B cell (primary cell): ENCODE results near the gene ATF4. TPM values are rescaled to one million over a fixed set of nuclear protein-coding genes. Genes with fewer than 3 reads are reported as not detected.

ENCODE experiments used
- ATAC-seq: fragments of 200-7000 bp; cut with Tn5 transposase; one replicate; pipeline ENCODE4 v1.10.0; 2021; ENCODE audit warnings: low read depth, mild to moderate bottlenecking, moderate number of reproducible peaks, moderate library complexity
- CTCF ChIA-PET: fragments of 350-600 bp; sonication (Branson Sonifier 250); formaldehyde crosslinking; loops from one replicate; lab custom pipeline; 2021; ENCODE audit warnings: antibody characterized with exemption, inconsistent platforms; lab: Charles Lee
- POLR2A ChIA-PET: fragments of 350-600 bp; sonication (Branson Sonifier 250); formaldehyde crosslinking; loops from one replicate; lab custom pipeline; 2021; ENCODE audit warnings: antibody characterized with exemption; lab: Charles Lee
- DNase-seq: peaks from one replicate; pipeline ENCODE4 v3.0.0; 2013
- H2AFZ ChIP-seq: 2 replicates; pipeline ENCODE4 v1.6.1; 2012; ENCODE audit warnings: mild to moderate bottlenecking, low read depth, low read length; ENCODE audit not compliant: insufficient read depth, poor library complexity, severe bottlenecking
- H3K27ac ChIP-seq, 2 donors: 1 replicate in 1 of 2; 2 replicates in 1 of 2; pipeline ENCODE4 v1.5.1; 2012 to 2013; ENCODE audit warnings: low read length in 2 of 2, mild to moderate bottlenecking in 2 of 2, moderate library complexity in 1 of 2
- H3K27me3 ChIP-seq, 4 experiments: fragments of 200-600 bp in 1 of 4; sonication (generic) in 1 of 4; replicated peaks in 1 of 4; 1 replicate in 2 of 4; 2 replicates in 2 of 4; pipeline versions ENCODE4 v1.6.1 to v1.7.0; 2013 to 2016; ENCODE audit warnings: low read length in 3 of 4, mild to moderate bottlenecking in 2 of 4, mixed read lengths in 1 of 4, moderate library complexity in 1 of 4; ENCODE audit not compliant: insufficient read depth in 4 of 4, control insufficient read depth in 3 of 4; ENCODE audit errors: control extremely low read depth in 1 of 4
- H3K36me3 ChIP-seq, 2 experiments: replicated peaks in 1 of 2; 1 replicate in 1 of 2; 2 replicates in 1 of 2; pipeline versions ENCODE4 v1.6.1 to v1.7.1; 2013; ENCODE audit warnings: low read length in 1 of 2; ENCODE audit not compliant: insufficient read depth in 2 of 2, control insufficient read depth in 1 of 2; ENCODE audit errors: control extremely low read depth in 1 of 2, extremely low read depth in 1 of 2
- H3K4me1 ChIP-seq, 2 donors: fragments of 200-600 bp in 1 of 2; sonication (generic) in 1 of 2; 1 replicate in 1 of 2; 2 replicates in 1 of 2; pipeline versions ENCODE4 v1.5.1 to v1.6.1; 2013 to 2017; ENCODE audit warnings: low read length in 2 of 2; ENCODE audit not compliant: control insufficient read depth in 2 of 2, insufficient read depth in 2 of 2
- H3K4me2 ChIP-seq: replicated peaks from 2 replicates; pipeline ENCODE3; 2012; ENCODE audit warnings: mild to moderate bottlenecking, low read depth, low read length; ENCODE audit not compliant: poor library complexity, severe bottlenecking
- H3K4me3 ChIP-seq, 5 experiments: fragments of 200-600 bp in 1 of 5; sonication (generic) in 1 of 5; 1 replicate in 3 of 5; 2 replicates in 2 of 5; pipeline versions ENCODE4 v1.5.1 to v1.7.0; 2011 to 2016; ENCODE audit warnings: low read length in 4 of 5, mild to moderate bottlenecking in 4 of 5, low read depth in 2 of 5, control low read depth in 1 of 5, moderate library complexity in 1 of 5; ENCODE audit not compliant: insufficient read depth in 1 of 5; ENCODE audit errors: control extremely low read depth in 1 of 5, extremely low read depth in 1 of 5
- H3K79me2 ChIP-seq: fragments of 200-600 bp; sonication (generic); one replicate; pipeline ENCODE4 v1.6.0; 2016; ENCODE audit warnings: low read length; ENCODE audit not compliant: control insufficient read depth, insufficient read depth
- H3K9ac ChIP-seq: fragments of 200-600 bp; sonication (generic); 2 replicates; pipeline ENCODE4 v1.6.1; 2017; ENCODE audit warnings: mild to moderate bottlenecking, low read length, moderate library complexity
- H3K9me3 ChIP-seq, 3 donors: one replicate each; pipeline versions ENCODE4 v1.6.1 to v1.7.1; 2013; ENCODE audit warnings: low read length in 2 of 3; ENCODE audit not compliant: control insufficient read depth in 2 of 3, insufficient read depth in 1 of 3; ENCODE audit errors: control extremely low read depth in 1 of 3
- H4K20me1 ChIP-seq: 2 replicates; pipeline ENCODE4 v1.6.0; 2012; ENCODE audit warnings: mild to moderate bottlenecking, low read length; ENCODE audit not compliant: insufficient read depth, control insufficient read depth, poor library complexity, severe bottlenecking
- H3K27ac Mint-ChIP-seq: one replicate; pipeline ENCODE4 v1.8.0; 2021; ENCODE audit warnings: mixed read lengths
- H3K27me3 Mint-ChIP-seq: one replicate; pipeline ENCODE4 v1.8.0; 2021; ENCODE audit warnings: mixed read lengths
- H3K4me1 Mint-ChIP-seq: one replicate; pipeline ENCODE4 v1.8.0; 2021; ENCODE audit warnings: mixed read lengths
- H3K4me3 Mint-ChIP-seq: one replicate; pipeline ENCODE4 v1.8.0; 2021; ENCODE audit warnings: mixed read lengths
- H3K9me3 Mint-ChIP-seq: one replicate; pipeline ENCODE4 v1.8.0; 2022; ENCODE audit warnings: mixed read lengths; ENCODE audit not compliant: insufficient read depth
- CTCF ChIP-seq: fragments of 200-600 bp; IDR thresholded peaks from one replicate; pipeline ENCODE4 v1.8.0; 2022; ENCODE audit warnings: antibody characterized with exemption, mild to moderate bottlenecking
- EZH2 ChIP-seq: IDR thresholded peaks from 2 replicates; pipeline ENCODE4 v1.6.1; 2012; ENCODE audit warnings: borderline replicate concordance, low read depth, mild to moderate bottlenecking, moderate library complexity, low read length; ENCODE audit not compliant: insufficient read depth, poor library complexity, severe bottlenecking
- WGBS: methylation state at CpG from one replicate; pipeline ENCODE4 v1.1.5; 2013; ENCODE audit warnings: missing lambda C conversion rate; ENCODE audit not compliant: insufficient coverage; 5-methylcytosine and 5-hydroxymethylcytosine counted together
- intact Hi-C: fragments of 100-400 bp; cut with micrococcal nuclease; formaldehyde crosslinking; loops from one replicate; pipeline ENCODE4 v1.10.0; 2022
- polyA plus RNA-seq: library from polyadenylated mRNA; depleted of rRNA; stranded (reverse); fragments of >200 nt; gene quantifications from 2 replicates; pipeline ENCODE4 v1.2.3, GENCODE V29; 2012
- total RNA-seq, 2 donors: library from RNA; stranded (reverse); fragments of 120-200 nt in 1 of 2; gene quantifications; 1 replicate in 1 of 2; 2 replicates in 1 of 2; pipeline versions ENCODE4 v1.2.3 to v1.2.4, GENCODE V29; 2013 to 2022

ATF4 gene
- total and polyA plus RNA-seq, 2 donors (not counting 1 experiment from before 2014, with no cell fraction given), result 244 to 678 TPM

GRCh38 chr22:39570226-39570625, 49.9 kb downstream of the ATF4 start:
- DNase-seq (no peak), ATAC-seq (no peak)
- H3K9ac ChIP-seq, result no peak overlapping the region
- Mint-ChIP-seq H3K4me3 (no peak overlapping the region), H3K27ac (no peak overlapping the region), H3K9me3 (peaks cover 6% of the 10 kb centered on the region), H3K4me1 (peaks cover 14% of the 10 kb centered on the region), H3K27me3 (peaks cover 7% of the 10 kb centered on the region)
- 83% methylated on average over 2 of the region's 3 CpGs for WGBS
- no peak overlapping the region for H3K27ac ChIP-seq
- intact Hi-C loops, result no loop called here
- peaks cover 9 to 10% of the 10 kb centered on the region in 2 donors for H3K4me1 ChIP-seq
- H4K20me1 ChIP-seq, result no peaks in the 10 kb centered on the region
- CTCF ChIA-PET, result no interaction called here
- no peaks in the 10 kb centered on the region for H3K36me3 ChIP-seq
- no peak for TF ChIP-seq EZH2
- TF ChIP-seq CTCF, result no peak
- H3K4me2 ChIP-seq, result no peak overlapping the region
- H2AFZ ChIP-seq, result no peak overlapping the region
- no peak overlapping the region for H3K4me3 ChIP-seq
- no peaks in the 10 kb centered on the region for H3K79me2 ChIP-seq
- H3K9me3 ChIP-seq, result no peaks in the 10 kb centered on the region
- POLR2A ChIA-PET, result no interaction called here
- H3K27me3 ChIP-seq, result peaks cover 0 to 3% (median 2%) of the 10 kb centered on the region in 4 experiments

- Mint-ChIP-seq H3K9me3 (peaks cover 2% of the 10 kb centered on the region), H3K4me1 (peaks cover 16% of the 10 kb centered on the region), H3K4me3 (no peak within 1 kb of the TSS), H3K27me3 (peaks cover 7% of the 10 kb centered on the region), H3K27ac (no peak within 1 kb of the TSS)
- WGBS, result 88% methylated on average over 14 of the region's 14 CpGs
- TF ChIP-seq CTCF, result no peak
- TF ChIP-seq EZH2, result no peak
- Histone ChIP-seq H3K27ac (no peak within 1 kb of the TSS), H3K36me3 (no peaks in the 10 kb centered on the region), H2AFZ (no peak within 1 kb of the TSS), H4K20me1 (no peaks in the 10 kb centered on the region), H3K9ac (no peak within 1 kb of the TSS), H3K4me1 (peaks cover 9 to 10% of the 10 kb centered on the region in 2 donors), H3K79me2 (no peaks in the 10 kb centered on the region), H3K9me3 (no peaks in the 10 kb centered on the region), H3K27me3 (peaks cover 0 to 3% (median 2%) of the 10 kb centered on the region in 4 experiments), H3K4me2 (no peak within 1 kb of the TSS), H3K4me3 (no peak within 1 kb of the TSS)
- no peak for ATAC-seq
- intact Hi-C loops, result no loop called here
- CTCF ChIA-PET, result no interaction called here
- no peak for DNase-seq
- POLR2A ChIA-PET, result no interaction called here
Observed at GRCh38 chr22:39570665-39571064, 50.3 kb downstream of the ATF4 start, which contains the start of gene CACNA1I. CACNA1I (plus strand) TSS chr22:39570753; CDS start chr22:39570753, 0 bp downstream.
